HG03139 (cell line): Measurements from ENCODE around the gene NOP56.
"Not testable (repeated sequence)": the region's sequence is repeated elsewhere in the genome, so short reads cannot be mapped to it uniquely, and the experiment has no call there.

Experiments used
- ATAC-seq: cut with Tn5 transposase; IDR thresholded peaks from one replicate; pipeline ENCODE4 v1.9.1; 2021; ENCODE audit not compliant: unreplicated experiment

The NOP56 gene

GRCh38 chr20:2682040-2682439, 29.6 kb downstream of the NOP56 start:
- ATAC-seq, result not testable (repeated sequence)

GRCh38 chr20:2684817-2685216, 32.4 kb downstream of the NOP56 start:
- not testable (repeated sequence) for ATAC-seq

- no peak for ATAC-seq
Observed at GRCh38 chr20:2687514-2687913, 35.1 kb downstream of the NOP56 start.

GRCh38 chr20:2688041-2688591, 35.7 kb downstream of the NOP56 start:
- no peak for ATAC-seq

DNA sequence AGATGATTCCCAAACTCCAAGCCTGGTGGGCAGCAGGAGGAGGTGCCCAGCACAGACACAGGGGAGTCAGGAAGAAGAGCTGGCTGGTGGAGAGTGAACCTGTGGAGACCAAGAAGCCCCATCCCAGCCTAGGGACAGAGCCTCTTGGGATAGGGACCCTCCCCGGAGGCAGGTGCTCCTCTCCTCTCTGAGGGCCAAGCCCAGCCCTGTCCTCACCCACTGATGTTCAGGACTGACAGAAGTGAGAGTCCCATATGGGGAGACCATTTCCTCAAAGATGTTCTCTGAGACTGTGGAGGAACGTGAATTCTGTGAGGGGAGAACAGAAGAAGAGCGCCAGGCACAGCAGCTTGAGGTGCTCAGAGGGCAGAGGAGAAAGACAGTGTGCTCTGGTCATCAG, 37.8 kb downstream of the NOP56 start:
- ATAC-seq, result no peak

DNA sequence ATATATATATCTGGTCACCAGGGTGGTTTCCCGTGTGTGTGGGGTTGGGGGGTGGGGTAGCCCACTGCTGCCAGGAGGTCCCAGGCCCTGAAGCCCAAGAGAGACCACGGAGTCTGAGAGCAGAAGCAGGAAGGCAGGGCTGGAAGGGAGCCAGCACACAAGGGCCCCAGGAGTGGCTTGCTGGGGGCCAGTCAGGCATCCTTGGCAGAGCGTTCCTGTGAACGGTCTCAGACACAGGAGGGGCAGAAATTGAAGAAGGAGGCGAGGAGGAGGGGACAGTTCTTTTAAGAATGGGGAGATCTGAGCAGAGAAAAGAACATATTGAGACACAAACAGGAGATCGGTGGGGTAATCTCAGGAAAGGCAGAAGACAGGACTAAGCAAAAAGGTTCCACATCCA, 38.3 kb downstream of the NOP56 start:
- no peak for ATAC-seq

DNA sequence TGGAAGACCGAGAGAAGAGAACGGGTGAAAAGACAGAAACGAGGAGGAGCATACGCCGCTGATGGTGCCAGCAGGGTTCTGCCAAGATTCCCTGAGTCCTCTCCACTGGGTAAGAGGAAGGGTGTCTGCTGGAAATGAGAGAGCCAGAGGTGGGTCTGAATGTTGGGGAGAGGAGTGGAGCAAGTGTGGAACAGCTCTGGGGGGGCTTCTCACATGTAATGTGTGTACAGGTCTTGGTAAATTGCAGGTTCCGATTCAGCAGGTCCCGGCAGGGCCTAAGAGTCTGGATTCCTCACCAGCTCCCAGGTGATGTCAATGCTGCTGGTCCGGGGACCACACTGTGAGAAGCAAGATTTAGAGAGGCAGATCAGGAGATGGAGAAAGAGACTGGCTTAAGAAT, 38.7 kb downstream of the NOP56 start:
- ATAC-seq, result no peak

DNA sequence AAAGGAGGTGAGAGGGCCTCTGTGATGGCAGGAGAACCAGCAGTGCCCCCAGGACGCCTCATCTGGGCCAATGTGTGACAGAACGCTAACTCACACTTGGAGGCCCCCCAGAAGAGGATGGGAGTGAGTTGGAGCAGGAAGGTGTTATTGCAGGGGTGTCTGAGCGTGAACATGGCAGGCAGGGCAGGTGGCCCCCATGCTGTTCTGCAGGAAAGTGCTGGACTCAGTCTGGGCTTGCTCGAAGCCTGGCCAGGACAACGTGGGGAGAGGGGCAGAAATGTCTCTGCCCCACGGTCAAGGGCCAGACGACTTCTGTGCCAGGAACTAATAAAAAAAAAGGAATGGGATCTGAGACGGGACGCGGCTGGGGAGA, 39.2 kb downstream of the NOP56 start:
- ATAC-seq, result no peak

DNA sequence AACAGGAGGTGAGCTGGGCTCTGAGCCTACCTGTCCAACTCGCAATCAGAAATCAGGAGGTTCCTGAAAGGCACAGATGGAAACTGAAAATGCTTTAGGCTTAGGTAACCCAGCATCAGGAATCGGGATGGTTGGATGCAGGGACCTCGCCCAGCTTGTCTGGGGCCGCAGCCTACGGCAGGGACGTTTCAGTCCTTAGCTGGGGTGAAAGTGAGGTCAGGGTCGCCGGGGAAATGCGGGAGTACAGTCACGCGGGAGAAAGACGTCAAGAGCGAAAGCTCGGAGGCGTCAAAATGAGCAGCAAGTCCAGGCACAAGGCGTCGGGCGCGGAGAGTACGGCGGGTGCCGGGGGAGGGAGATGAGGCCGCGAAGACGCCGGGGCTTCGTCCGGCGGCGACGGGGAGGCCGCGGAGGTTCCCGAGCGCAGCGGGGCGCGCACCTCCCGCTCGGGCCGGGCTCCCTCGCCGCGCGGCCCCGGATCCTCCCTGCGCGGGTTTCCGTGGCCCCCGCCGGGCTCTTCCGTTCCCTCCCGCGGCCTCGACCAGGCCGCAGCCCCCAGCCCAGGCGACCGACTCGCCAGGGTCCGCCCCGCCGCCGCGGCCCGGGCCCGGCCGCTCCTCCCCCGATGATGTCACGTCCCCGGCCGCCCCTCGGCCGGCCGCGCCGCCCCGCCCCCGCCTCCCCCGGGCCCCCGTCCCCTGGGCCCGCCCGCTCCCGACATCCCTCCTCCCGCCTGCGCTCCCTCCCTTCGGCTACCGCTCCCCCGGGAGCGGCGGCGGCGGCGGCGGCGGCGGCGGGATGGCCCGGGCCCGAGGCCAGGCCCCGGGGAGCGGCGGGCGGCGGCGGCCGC, 39.8 kb downstream of the NOP56 start, which contains the start of gene EBF4:
Gene EBF4, plus strand, starts transcription at position 745 of the 850 bp plus-strand sequence. CDS start 866 bp downstream, outside the sequence.
- no peak for ATAC-seq

- no peak for ATAC-seq
Observed at GRCh38 chr20:2692886-2693285, 40.5 kb downstream of the NOP56 start.

DNA sequence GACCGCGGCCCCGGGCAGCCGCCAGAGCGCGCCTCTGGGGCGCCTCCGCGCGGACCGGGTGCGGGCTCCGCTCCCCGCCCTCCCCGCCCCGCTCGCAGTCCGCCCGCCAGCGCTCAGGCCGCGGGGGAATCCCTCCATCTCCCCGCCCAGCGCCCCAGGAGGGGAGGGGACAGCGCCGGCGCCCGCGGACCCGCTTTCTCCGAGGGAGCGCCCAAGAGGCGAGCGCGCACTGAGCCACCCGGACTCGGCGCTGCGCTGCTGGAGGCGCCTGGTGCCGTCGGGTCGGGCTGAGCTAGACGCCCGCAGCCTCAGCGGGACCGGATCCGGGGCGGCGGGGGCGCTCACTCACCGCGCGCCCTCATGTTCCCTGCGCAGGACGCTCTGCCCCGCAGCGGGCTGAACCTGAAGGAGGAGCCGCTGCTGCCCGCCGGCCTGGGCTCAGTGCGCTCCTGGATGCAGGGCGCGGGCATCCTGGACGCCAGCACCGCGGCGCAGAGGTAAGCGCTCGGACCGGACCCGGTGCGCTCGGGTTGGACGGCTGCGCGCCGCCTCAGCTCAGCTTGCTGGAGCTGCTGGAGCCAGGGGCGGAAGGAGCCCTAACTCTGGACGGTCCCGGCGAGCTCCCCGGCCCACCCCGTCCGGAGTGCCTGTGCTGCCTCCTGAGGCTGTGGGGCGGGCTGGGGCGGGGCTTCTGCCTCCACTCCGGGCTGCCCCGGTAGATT, 41.0 kb downstream of the NOP56 start:
- no peak for ATAC-seq

- no peak for ATAC-seq
Observed at GRCh38 chr20:2694008-2694471, 41.6 kb downstream of the NOP56 start.

- no peak for ATAC-seq
Observed at GRCh38 chr20:2694519-2694918, 42.1 kb downstream of the NOP56 start.

GRCh38 chr20:2695206-2695983, 43.0 kb downstream of the NOP56 start:
- ATAC-seq, result no peak

DNA sequence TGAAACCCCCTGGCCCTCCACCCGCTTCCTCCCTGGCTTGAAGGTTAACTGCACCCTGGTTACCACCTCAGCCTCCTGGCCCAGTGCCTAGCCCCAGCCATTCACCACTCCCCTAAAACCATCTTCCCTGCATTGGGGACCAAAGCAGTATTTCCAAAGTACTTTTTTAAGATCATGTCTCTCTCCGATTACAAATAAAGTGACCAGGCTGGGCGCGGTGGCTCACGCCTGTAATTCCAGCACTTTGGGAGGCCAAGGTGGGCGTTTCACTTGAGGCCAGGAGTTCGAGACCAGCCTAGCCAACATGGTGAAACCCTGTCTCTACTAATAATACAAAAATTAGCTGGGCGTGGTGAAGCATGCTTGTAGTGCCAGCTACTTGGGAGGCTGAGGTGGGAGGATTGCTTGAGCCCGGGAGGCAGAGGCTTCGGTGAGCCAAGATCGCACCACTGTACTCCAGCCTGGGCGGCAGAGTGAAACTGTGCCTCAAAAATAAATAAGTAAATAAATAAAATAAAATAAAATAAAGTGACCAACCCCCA, 43.6 kb downstream of the NOP56 start:
- ATAC-seq, result not testable (repeated sequence)

DNA sequence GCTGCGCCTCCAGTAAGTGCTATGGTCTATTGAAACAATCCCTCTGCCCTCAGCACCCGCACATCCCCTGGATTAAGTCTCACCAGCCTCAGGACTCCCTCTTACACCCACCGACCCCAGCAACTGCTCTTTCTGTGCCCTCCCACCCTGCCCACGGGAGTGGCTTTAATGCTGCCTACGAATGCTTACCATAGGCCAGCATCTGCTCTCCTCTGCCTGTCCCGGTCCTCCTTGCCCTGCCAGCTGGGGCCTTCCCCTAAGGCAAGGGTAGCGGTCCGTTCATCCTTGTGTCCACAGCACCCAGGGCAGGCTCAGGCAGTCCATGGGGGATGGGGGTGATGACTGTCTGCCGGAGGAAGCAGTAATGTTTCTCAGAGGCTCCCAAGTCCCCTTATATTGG, 44.2 kb downstream of the NOP56 start:
- ATAC-seq, result no peak

DNA sequence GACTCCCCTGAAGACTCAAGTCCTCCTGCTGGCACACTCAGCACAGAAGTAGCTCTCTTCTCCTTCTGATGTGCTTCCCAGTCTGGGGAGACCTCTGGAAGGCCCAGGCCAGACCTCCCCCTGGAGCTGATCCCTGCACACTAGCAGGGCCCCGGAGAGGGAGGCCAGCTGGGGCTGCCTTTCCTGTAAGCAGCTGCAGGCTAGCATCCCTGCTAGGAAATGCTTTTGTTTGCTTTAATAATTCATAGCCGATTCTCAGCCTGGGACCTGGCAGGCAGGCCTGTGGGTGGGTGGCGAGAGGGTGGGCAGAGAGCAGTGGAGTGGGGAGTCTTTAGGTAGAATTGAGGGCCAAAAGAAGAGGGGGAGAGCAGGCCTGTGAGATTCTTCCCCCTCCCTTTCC, 45.3 kb downstream of the NOP56 start:
- ATAC-seq, result no peak

DNA sequence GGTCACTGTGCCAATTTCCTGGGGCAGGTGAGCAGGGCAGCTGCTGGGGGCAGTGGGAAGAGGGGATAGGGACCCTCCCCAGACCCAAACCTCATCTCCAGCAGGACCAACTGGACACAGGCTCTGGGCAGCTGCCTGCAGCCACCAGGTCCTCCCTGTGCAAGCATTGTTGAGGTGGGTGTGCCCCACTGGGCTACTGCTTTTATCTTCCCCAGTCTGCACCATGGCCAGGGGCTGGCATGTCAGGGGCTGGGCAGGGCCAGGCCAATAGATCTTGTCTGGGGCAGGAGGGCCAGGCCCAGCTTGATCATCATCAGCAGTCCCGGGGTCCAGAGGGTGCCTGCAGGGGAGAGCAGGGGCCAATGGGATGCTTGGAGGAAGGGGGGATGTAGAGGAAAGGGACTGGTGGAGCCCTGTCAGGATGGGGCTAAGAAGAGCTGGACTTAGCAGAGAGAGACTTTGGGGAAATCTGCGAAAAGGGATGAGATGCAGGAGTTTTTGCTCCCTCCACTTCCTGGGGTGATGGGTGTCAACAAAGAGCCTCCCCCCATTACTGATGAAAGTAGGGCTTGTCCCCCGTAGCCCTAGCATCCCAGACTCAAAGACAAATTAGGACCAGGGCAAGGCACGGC, 45.9 kb downstream of the NOP56 start:
- ATAC-seq, result no peak

GRCh38 chr20:2698912-2699311, 46.5 kb downstream of the NOP56 start:
- ATAC-seq, result no peak

DNA sequence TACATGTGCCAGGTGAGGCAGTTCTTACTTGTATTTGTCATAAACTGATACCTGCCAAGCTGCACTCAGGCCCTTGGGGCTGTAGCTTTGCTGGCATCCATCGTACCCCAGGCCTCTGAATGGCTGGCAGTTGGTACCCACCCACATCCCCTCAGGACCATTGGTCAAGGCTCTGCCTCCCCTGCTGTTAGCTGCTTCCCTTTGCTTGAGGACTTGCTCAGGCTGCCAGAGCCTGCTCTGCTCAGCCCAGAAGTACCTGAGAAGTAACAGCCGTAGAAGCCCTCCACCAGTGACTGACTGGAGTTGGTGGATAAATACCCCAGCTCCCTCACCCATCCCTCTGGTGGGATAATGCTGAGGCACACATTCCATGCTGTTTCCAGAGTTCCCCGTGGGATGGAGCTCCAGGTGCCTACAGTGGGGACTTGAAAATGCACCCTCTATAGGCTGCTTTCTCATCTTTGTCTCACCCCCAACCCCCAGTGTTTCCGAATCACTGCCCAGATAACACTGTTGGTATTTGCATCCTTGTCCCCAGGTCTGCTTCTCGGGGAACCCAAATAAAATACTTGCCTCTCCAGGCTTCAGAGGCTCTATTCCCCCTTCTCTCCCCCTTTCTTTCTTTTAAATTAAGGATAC, 47.5 kb downstream of the NOP56 start:
- ATAC-seq, result no peak
